SK-N-MC (cell line): ENCODE measurements around the gene VWC2L.

Source experiments
- EZH2 ChIP-seq: fragments of 200-600 bp; sonication (generic); IDR thresholded peaks from one replicate; pipeline ENCODE4 v1.6.1; 2017; ENCODE audit warnings: antibody characterized with exemption
- FOXP2 ChIP-seq: optimal IDR thresholded peaks from 2 replicates; pipeline ENCODE3; 2011; ENCODE audit warnings: mild to moderate bottlenecking, moderate library complexity; ENCODE audit not compliant: insufficient read depth; ENCODE audit errors: extremely low read length, control extremely low read depth
- POLR2AphosphoS5 ChIP-seq: IDR thresholded peaks from 2 replicates; pipeline ENCODE4 v1.6.1; 2012; ENCODE audit warnings: mild to moderate bottlenecking, low read depth, low read length, borderline replicate concordance

GRCh38 chr2:214604861-214605260 is 194.0 kb downstream of the VWC2L start:
- TF ChIP-seq EZH2 (no peak), POLR2AphosphoS5 (no peak), FOXP2 (no peak)
